GM12878 (cell line): ENCODE data around the gene NOCT. TPM values are rescaled to one million over a fixed set of nuclear protein-coding genes. Genes with fewer than 3 reads are reported as not detected.

Source experiments
- ATAC-seq: fragments of 200-7000 bp; cut with Tn5 transposase; 3 replicates; pipeline ENCODE4 v1.9.1; 2020; ENCODE audit warnings: mild to moderate bottlenecking, moderate library complexity
- BruUV-seq: library from RNA; stranded (reverse); fragments of 400-500 nt; replicated peaks from 2 replicates; lab custom pipeline; 2021; lab: Mats Ljungman, UMichigan
- CTCF ChIA-PET: fragments of 300-600 bp; sonication (Branson Sonifier 250); formaldehyde crosslinking; extraction: SDS; loops from one replicate; lab custom pipeline; 2021; ENCODE audit warnings: inconsistent platforms; lab: Yijun Ruan, JAX
- POLR2A ChIA-PET: fragments of 350-600 bp; formaldehyde crosslinking; extraction: SDS; loops from one replicate; lab custom pipeline; 2021; ENCODE audit warnings: inconsistent platforms; lab: Charles Lee
- RAD21 ChIA-PET: fragments of 300-600 bp; sonication (Branson Sonifier 250); formaldehyde crosslinking; loops from one replicate; lab custom pipeline; 2023; ENCODE audit warnings: antibody characterized with exemption; ENCODE audit not compliant: unreplicated experiment; lab: Charles Lee
- SMC1A ChIA-PET: fragments of 300-600 bp; sonication (Branson Sonifier 250); formaldehyde crosslinking; loops from one replicate; lab custom pipeline; 2023; ENCODE audit not compliant: unreplicated experiment, uncharacterized antibody; lab: Charles Lee
- DNase-seq: peaks from one replicate; pipeline ENCODE4 v3.0.0-alpha.2; 2011; ENCODE audit warnings: low read depth, low spot score
- FAIRE-seq: peaks from 3 replicates; lab custom pipeline; 2011; peaks lifted over from hg19 to GRCh38; lab: Jason Lieb, UNC
- H2AFZ ChIP-seq: 2 replicates; pipeline ENCODE4 v1.6.0; 2011; ENCODE audit warnings: low read depth, low read length, control low read depth; ENCODE audit not compliant: control insufficient read depth
- H3K27ac ChIP-seq: 2 replicates; pipeline ENCODE4 v1.5.1; 2011; ENCODE audit warnings: control low read depth; ENCODE audit not compliant: control insufficient read depth, insufficient read depth
- H3K27me3 ChIP-seq, 2 experiments: replicated peaks in 1 of 2; 2 replicates each; pipeline versions ENCODE4 v1.6.0 to v1.6.1; 2011; ENCODE audit warnings: low read length in 1 of 2; ENCODE audit not compliant: control insufficient read depth in 2 of 2, insufficient read depth in 2 of 2
- H3K36me3 ChIP-seq, 2 experiments: 2 replicates each; pipeline ENCODE4 v1.5.1; 2011; ENCODE audit warnings: low read length in 1 of 2; ENCODE audit not compliant: control insufficient read depth in 2 of 2, insufficient read depth in 2 of 2
- H3K4me1 ChIP-seq: 2 replicates; pipeline ENCODE4 v1.6.1; 2011; ENCODE audit warnings: mild to moderate bottlenecking, low read length, moderate library complexity, mixed read lengths; ENCODE audit not compliant: control insufficient read depth, insufficient read depth
- H3K4me2 ChIP-seq: 2 replicates; pipeline ENCODE4 v1.6.0; 2011; ENCODE audit warnings: control low read depth; ENCODE audit not compliant: control insufficient read depth, insufficient read depth
- H3K4me3 ChIP-seq: fragments of 200-600 bp; sonication (generic); 2 replicates; pipeline ENCODE4 v1.5.1; 2016
- H3K79me2 ChIP-seq: 2 replicates; pipeline ENCODE4 v1.6.0; 2011; ENCODE audit warnings: low read length; ENCODE audit not compliant: control insufficient read depth, insufficient read depth
- H3K9ac ChIP-seq: 2 replicates; pipeline ENCODE4 v1.8.0; 2011; ENCODE audit warnings: low read length, control low read depth, mixed read lengths; ENCODE audit not compliant: control insufficient read depth, insufficient read depth
- H3K9me3 ChIP-seq: replicated peaks from 3 replicates; pipeline ENCODE4 v1.5.1; 2011; ENCODE audit warnings: mild to moderate bottlenecking, low read length; ENCODE audit not compliant: control insufficient read depth, insufficient read depth
- H4K20me1 ChIP-seq: 2 replicates; pipeline ENCODE4 v1.6.0; 2011; ENCODE audit not compliant: control insufficient read depth, insufficient read depth
- BACH1 ChIP-seq: fragments of 450-650 bp; IDR thresholded peaks from 2 replicates; pipeline ENCODE4 v1.6.1; 2017; ENCODE audit warnings: mild to moderate bottlenecking, borderline replicate concordance
- CBX3 ChIP-seq: fragments of 200-600 bp; sonication (generic); IDR thresholded peaks from 2 replicates; pipeline ENCODE4 v1.6.1; 2016; ENCODE audit warnings: low read depth, borderline replicate concordance
- CHD2 ChIP-seq: IDR thresholded peaks from 2 replicates; pipeline ENCODE4 v1.6.1; 2011; ENCODE audit warnings: low read depth, low read length, improper control_type of control experiment, borderline replicate concordance
- HCFC1 ChIP-seq: fragments of 150-350 bp; IDR thresholded peaks from 2 replicates; pipeline ENCODE4 v1.6.1; 2014; ENCODE audit warnings: low read length
- HDGF ChIP-seq: fragments of 450-650 bp; IDR thresholded peaks from 2 replicates; pipeline ENCODE4 v1.6.1; 2016; ENCODE audit warnings: antibody characterized with exemption
- PAX8 ChIP-seq: fragments of 450-650 bp; IDR thresholded peaks from 2 replicates; pipeline ENCODE4 v1.6.1; 2017; ENCODE audit warnings: mild to moderate bottlenecking, moderate library complexity
- RAD21 ChIP-seq: IDR thresholded peaks from 2 replicates; pipeline ENCODE4 v1.6.1; 2011; ENCODE audit warnings: mild to moderate bottlenecking, low read depth, low read length, moderate library complexity; ENCODE audit not compliant: insufficient read depth
- RFX5 ChIP-seq: IDR thresholded peaks from 2 replicates; pipeline ENCODE4 v1.6.1; 2011; ENCODE audit warnings: low read depth, low read length, improper control_type of control experiment
- RUNX3 ChIP-seq: IDR thresholded peaks from 2 replicates; pipeline ENCODE4 v1.6.1; 2012; ENCODE audit warnings: low read length, inconsistent platforms
- SRF ChIP-seq, 2 experiments: IDR thresholded peaks; 2 replicates each; pipeline ENCODE4 v1.6.1; 2011; ENCODE audit warnings: low read depth in 2 of 2, low read length in 2 of 2, mild to moderate bottlenecking in 1 of 2, moderate library complexity in 1 of 2
- TARDBP ChIP-seq: IDR thresholded peaks from 2 replicates; pipeline ENCODE4 v1.6.1; 2016; ENCODE audit warnings: borderline replicate concordance
- YY1 ChIP-seq: IDR thresholded peaks from 2 replicates; pipeline ENCODE4 v1.6.1; 2011; ENCODE audit warnings: low read depth, mild to moderate bottlenecking, low read length
- ZBTB40 ChIP-seq: fragments of 450-650 bp; IDR thresholded peaks from 2 replicates; pipeline ENCODE4 v1.6.1; 2016; ENCODE audit warnings: mild to moderate bottlenecking, moderate library complexity, borderline replicate concordance
- ZNF207 ChIP-seq: fragments of 450-650 bp; IDR thresholded peaks from 2 replicates; pipeline ENCODE4 v1.6.1; 2014; ENCODE audit warnings: antibody characterized with exemption, mild to moderate bottlenecking, borderline replicate concordance
- ZNF384 ChIP-seq: IDR thresholded peaks from 2 replicates; pipeline ENCODE4 v1.6.1; 2012; ENCODE audit warnings: low read depth, mild to moderate bottlenecking, low read length, improper control_type of control experiment, borderline replicate concordance
- WGBS: methylation state at CpG from one replicate; pipeline ENCODE4 v1.1.6; 2016; ENCODE audit warnings: low lambda C conversion rate; ENCODE audit not compliant: insufficient replicate concordance, insufficient coverage; ENCODE audit errors: missing lambda C conversion rate; 5-methylcytosine and 5-hydroxymethylcytosine counted together
- in situ Hi-C: fragments of 300-500 bp; cut with MboI; formaldehyde crosslinking; loops from 9 replicates; pipeline ENCODE4 v1.14.3; 2018; ENCODE audit warnings: mixed read lengths
- intact Hi-C: fragments of 100-400 bp; cut with micrococcal nuclease; formaldehyde crosslinking; loops from one replicate; pipeline ENCODE4 v1.14.2; 2022; ENCODE audit not compliant: unreplicated experiment
- polyA plus RNA-seq, 11 experiments: library from polyadenylated mRNA; depleted of rRNA in 4 of 11; unstranded in 6 of 11; stranded (reverse) in 5 of 11; fragments of >200 nt; fragmentation: Nextera tagmentation in 4 of 11; fragmentation: Illumina TruSeq in 1 of 11; extraction: Ambion mirVana in 4 of 11; extraction: Trizol in 1 of 11; gene quantifications; 1 replicate in 1 of 11; 2 replicates in 10 of 11; pipeline versions ENCODE4 v1.2.1 to v1.2.3, GENCODE V29; 2011 to 2016; ENCODE audit warnings: inconsistent platforms in 2 of 11, missing spikeins in 2 of 11, low read depth in 1 of 11
- total RNA-seq, 4 experiments: library from RNA; depleted of rRNA in 3 of 4; stranded (reverse); fragments of >200 nt in 3 of 4; fragmentation: Illumina TruSeq in 1 of 4; extraction: Trizol in 1 of 4; gene quantifications; 2 replicates each; pipeline versions ENCODE4 v1.2.1 to v1.2.3, GENCODE V29; 2013 to 2021
- TF ChIP-seq, protein P1 (sequence below): fragments of 450-650 bp; IDR thresholded peaks from 2 replicates; pipeline ENCODE4 v1.6.1; 2017; ENCODE audit warnings: mild to moderate bottlenecking, low read depth, inconsistent platforms; ENCODE audit not compliant: poor library complexity, severe bottlenecking
- TF ChIP-seq, protein P2 (sequence below): fragments of 450-650 bp; IDR thresholded peaks from 2 replicates; pipeline ENCODE4 v1.6.1; 2017; ENCODE audit warnings: low read depth, mild to moderate bottlenecking, moderate library complexity

Gene NOCT
- total and polyA plus RNA-seq, 10 of the 15 experiments (the other 5 are each of a cell fraction or from before 2014, with no cell fraction given), result 1.4 to 17.6 (median 8.1) TPM

DNA sequence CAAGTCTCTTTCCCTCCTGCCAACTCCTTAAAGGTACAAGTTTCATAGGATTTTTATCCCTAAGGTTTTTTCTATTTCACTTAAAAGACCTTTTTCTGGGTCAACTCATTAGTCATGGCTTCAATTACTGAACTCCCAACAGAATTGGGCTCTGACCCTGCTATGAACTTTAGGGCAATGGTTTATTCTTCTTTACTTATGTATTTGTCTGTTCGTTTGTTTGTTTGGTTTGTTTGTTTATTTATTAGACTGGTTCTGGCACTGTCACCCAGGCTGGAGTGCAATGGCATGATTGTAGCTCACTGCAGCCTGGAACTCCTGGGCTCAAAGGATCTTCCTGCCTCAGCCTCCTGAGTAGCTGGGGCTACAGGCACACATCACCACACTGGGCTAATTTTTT lies 5.9 kb upstream of the NOCT start:
- BruUV-seq, result no TSS peak
- Histone ChIP-seq H3K9ac (no peak overlapping the region), H2AFZ (no peak overlapping the region), H3K27me3 (no peaks in the 10 kb centered on the region), H4K20me1 (no peaks in the 10 kb centered on the region), H3K27ac (no peak overlapping the region), H3K79me2 (no peaks in the 10 kb centered on the region), H3K4me1 (peaks cover 2% of the 10 kb centered on the region; the same call in 1 of the 2 replicates), H3K9me3 (no peaks in the 10 kb centered on the region; the same call in 2 of the 3 replicates), H3K4me3 (no peak overlapping the region), H3K4me2 (no peak overlapping the region), H3K36me3 (no peaks in the 10 kb centered on the region)
- FAIRE-seq, result no peak
- in situ Hi-C loops, result no loop called here
- intact Hi-C loops, result no loop called here
- DNase-seq, result no peak
- WGBS, result 25% methylated on average over 1 of the region's 1 CpG
- ATAC-seq, result no peak
- ChIA-PET POLR2A (interaction anchor here (0.6 kb wide), 1 partner anchor 181 kb away, joined by 3 read pairs; no protein-coding TSS in a partner anchor), SMC1A (no interaction called here), RAD21 (no interaction called here), CTCF (no interaction called here)
- TF ChIP-seq CBX3, result no peak
- no peak for TF ChIP-seq BACH1
- no peak for TF ChIP-seq RFX5
- TF ChIP-seq ZNF384, result no peak
- TF ChIP-seq RAD21, result no peak
- TF ChIP-seq ZNF207, result no peak
- TF ChIP-seq PAX8, result no peak
- TF ChIP-seq, protein P1, sequence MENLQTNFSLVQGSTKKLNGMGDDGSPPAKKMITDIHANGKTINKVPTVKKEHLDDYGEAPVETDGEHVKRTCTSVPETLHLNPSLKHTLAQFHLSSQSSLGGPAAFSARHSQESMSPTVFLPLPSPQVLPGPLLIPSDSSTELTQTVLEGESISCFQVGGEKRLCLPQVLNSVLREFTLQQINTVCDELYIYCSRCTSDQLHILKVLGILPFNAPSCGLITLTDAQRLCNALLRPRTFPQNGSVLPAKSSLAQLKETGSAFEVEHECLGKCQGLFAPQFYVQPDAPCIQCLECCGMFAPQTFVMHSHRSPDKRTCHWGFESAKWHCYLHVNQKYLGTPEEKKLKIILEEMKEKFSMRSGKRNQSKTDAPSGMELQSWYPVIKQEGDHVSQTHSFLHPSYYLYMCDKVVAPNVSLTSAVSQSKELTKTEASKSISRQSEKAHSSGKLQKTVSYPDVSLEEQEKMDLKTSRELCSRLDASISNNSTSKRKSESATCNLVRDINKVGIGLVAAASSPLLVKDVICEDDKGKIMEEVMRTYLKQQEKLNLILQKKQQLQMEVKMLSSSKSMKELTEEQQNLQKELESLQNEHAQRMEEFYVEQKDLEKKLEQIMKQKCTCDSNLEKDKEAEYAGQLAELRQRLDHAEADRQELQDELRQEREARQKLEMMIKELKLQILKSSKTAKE, result no peak
- TF ChIP-seq HDGF, result no peak
- TF ChIP-seq SRF (IDR thresholded peaks at IDR 0.05; ENCODE audit: low read depth in 2 of 2, low read length in 2 of 2), result no peak
- no peak for TF ChIP-seq RUNX3
- no peak for TF ChIP-seq TARDBP
- no peak for TF ChIP-seq HCFC1
- TF ChIP-seq ZBTB40, result no peak
- TF ChIP-seq YY1, result no peak
- TF ChIP-seq, protein P2, sequence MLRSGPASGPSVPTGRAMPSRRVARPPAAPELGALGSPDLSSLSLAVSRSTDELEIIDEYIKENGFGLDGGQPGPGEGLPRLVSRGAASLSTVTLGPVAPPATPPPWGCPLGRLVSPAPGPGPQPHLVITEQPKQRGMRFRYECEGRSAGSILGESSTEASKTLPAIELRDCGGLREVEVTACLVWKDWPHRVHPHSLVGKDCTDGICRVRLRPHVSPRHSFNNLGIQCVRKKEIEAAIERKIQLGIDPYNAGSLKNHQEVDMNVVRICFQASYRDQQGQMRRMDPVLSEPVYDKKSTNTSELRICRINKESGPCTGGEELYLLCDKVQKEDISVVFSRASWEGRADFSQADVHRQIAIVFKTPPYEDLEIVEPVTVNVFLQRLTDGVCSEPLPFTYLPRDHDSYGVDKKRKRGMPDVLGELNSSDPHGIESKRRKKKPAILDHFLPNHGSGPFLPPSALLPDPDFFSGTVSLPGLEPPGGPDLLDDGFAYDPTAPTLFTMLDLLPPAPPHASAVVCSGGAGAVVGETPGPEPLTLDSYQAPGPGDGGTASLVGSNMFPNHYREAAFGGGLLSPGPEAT, result no peak
- no peak for TF ChIP-seq CHD2
